ENCODE measurements around the gene DNAJA3. TPM values are rescaled to one million over a fixed set of nuclear protein-coding genes. Genes with fewer than 3 reads are reported as not detected.

DNAJA3 gene
- total and polyA plus RNA-seq, 9 of the 15 experiments (the other 6 are each of a cell fraction or from before 2014, with no cell fraction given): 8.1 to 105 (median 79.0) TPM

GRCh38 chr16:4474192-4474961 is 48.7 kb downstream of the DNAJA3 start, which contains the start of gene NMRAL1 (continued):
- no peak for TF ChIP-seq PHF20 (IDR thresholded peaks at IDR 0.05; ENCODE audit: partially characterized antibody)
- no peak for TF ChIP-seq ERF (CRISPR knock-in tag; IDR thresholded peaks at IDR 0.05)
- TF ChIP-seq ARID2 (IDR thresholded peaks at IDR 0.05): no peak
- no peak for TF ChIP-seq ZNF174 (CRISPR knock-in tag; IDR thresholded peaks at IDR 0.05)
- no peak for TF ChIP-seq ZNF124 (CRISPR knock-in tag; IDR thresholded peaks at IDR 0.05)
- no peak for TF ChIP-seq MLLT1 (IDR thresholded peaks at IDR 0.05)
- no peak for TF ChIP-seq POLR3G (IDR thresholded peaks at IDR 0.05; ENCODE audit: extremely low read depth, insufficient read length, insufficient replicate concordance)
- TF ChIP-seq LCOR (CRISPR knock-in tag; IDR thresholded peaks at IDR 0.05): peak; percentile 78; the same call in 1 of the 2 replicates
- TF ChIP-seq ZFX (CRISPR knock-in tag; IDR thresholded peaks at IDR 0.05): peak; percentile 78
- 0 out of 2 replicates have a peak, but pooled peaks have one; percentile 29 for TF ChIP-seq ZHX1 (conservative IDR thresholded peaks at IDR 0.05; ENCODE audit: low read length)
- no peak for TF ChIP-seq JUNB (CRISPR knock-in tag; conservative IDR thresholded peaks at IDR 0.05)
- no peak for TF ChIP-seq ZNF551 (CRISPR knock-in tag; IDR thresholded peaks at IDR 0.05)
- peak; percentile 67 for TF ChIP-seq SMAD4 (CRISPR knock-in tag; conservative IDR thresholded peaks at IDR 0.05)
- TF ChIP-seq PML (IDR thresholded peaks at IDR 0.05; ENCODE audit: low read length): peak; percentile 54; the same call in 1 of the 2 replicates
- TF ChIP-seq SIX5 (IDR thresholded peaks at IDR 0.05; ENCODE audit: borderline replicate concordance in 1 of 2, insufficient read depth in 1 of 2, low read depth in 1 of 2, low read length in 2 of 2): no peak
- TF ChIP-seq TFAP4 (CRISPR knock-in tag; IDR thresholded peaks at IDR 0.05; ENCODE audit: borderline replicate concordance): peak; percentile 84
- TF ChIP-seq MED1 (CRISPR knock-in tag; IDR thresholded peaks at IDR 0.05; ENCODE audit: borderline replicate concordance): no peak
- TF ChIP-seq HDAC2 (IDR thresholded peaks at IDR 0.05): peak; percentile 25; the same call in 1 of the 2 replicates
- TF ChIP-seq BRF1 (IDR thresholded peaks at IDR 0.05; ENCODE audit: borderline replicate concordance, extremely low read depth, insufficient read length): no peak
- no peak for TF ChIP-seq ZNF23 (CRISPR knock-in tag; IDR thresholded peaks at IDR 0.05)
- TF ChIP-seq TEAD2 (tag; IDR thresholded peaks at IDR 0.05): no peak
- TF ChIP-seq CHCHD3 (CRISPR knock-in tag; IDR thresholded peaks at IDR 0.05): no peak
- no peak for TF ChIP-seq TARDBP (IDR thresholded peaks at IDR 0.05)
- TF ChIP-seq HDGF (IDR thresholded peaks at IDR 0.05): no peak
- TF ChIP-seq ZFP1 (CRISPR knock-in tag; IDR thresholded peaks at IDR 0.05): no peak
- TF ChIP-seq ZNF830 (CRISPR knock-in tag; IDR thresholded peaks at IDR 0.05): no peak
- TF ChIP-seq L3MBTL2 (IDR thresholded peaks at IDR 0.05): peak; percentile 99
